HG02588 (cell line): ENCODE results near the gene UPK3B.
"Not testable (repeated sequence)": the region's sequence is repeated elsewhere in the genome, so short reads cannot be mapped to it uniquely, and the experiment has no call there.

Source experiments
- ATAC-seq: cut with Tn5 transposase; IDR thresholded peaks from one replicate; pipeline ENCODE4 v1.9.1; 2021; ENCODE audit warnings: mild to moderate bottlenecking, moderate library complexity; ENCODE audit not compliant: unreplicated experiment

Gene UPK3B

GRCh38 chr7:76509931-76510877 is at the start of gene UPK3B:
UPK3B (plus strand) TSS chr7:76510552; CDS start chr7:76510653, 101 bp downstream.
- no peak for ATAC-seq

- ATAC-seq = not testable (repeated sequence)
These were observed 49.6 kb upstream of the UPK3B start for GRCh38 chr7:76460767-76461166.

- peak; percentile 96 for ATAC-seq
These were observed 48.8 kb upstream of the UPK3B start, which contains the start of gene DTX2 for GRCh38 chr7:76461464-76462101. DTX2 (plus strand) TSS chr7:76461709; CDS start chr7:76480510, 18,801 bp downstream.

- ATAC-seq = peak; percentile 2
These were observed 48.0 kb upstream of the UPK3B start for GRCh38 chr7:76462271-76462882.

GRCh38 chr7:76464959-76465358 is 45.4 kb upstream of the UPK3B start:
- ATAC-seq = not testable (repeated sequence)

GRCh38 chr7:76465950-76466349 is 44.4 kb upstream of the UPK3B start:
- not testable (repeated sequence) for ATAC-seq

GRCh38 chr7:76467743-76468404 is 42.5 kb upstream of the UPK3B start:
- ATAC-seq = not testable (repeated sequence)

GRCh38 chr7:76471556-76472221 is 38.7 kb upstream of the UPK3B start:
- not testable (repeated sequence) for ATAC-seq

- not testable (repeated sequence) for ATAC-seq
These were observed 37.3 kb upstream of the UPK3B start for GRCh38 chr7:76473097-76473496.

- ATAC-seq = not testable (repeated sequence)
These were observed 34.1 kb upstream of the UPK3B start for GRCh38 chr7:76476280-76476679.

- not testable (repeated sequence) for ATAC-seq
These were observed 33.4 kb upstream of the UPK3B start for GRCh38 chr7:76476742-76477474.

GRCh38 chr7:76479628-76480027 is 30.7 kb upstream of the UPK3B start:
- ATAC-seq = not testable (repeated sequence)

- ATAC-seq = not testable (repeated sequence)
These were observed 29.7 kb upstream of the UPK3B start for GRCh38 chr7:76480403-76481253.

GRCh38 chr7:76482660-76483059 is 27.7 kb upstream of the UPK3B start:
- ATAC-seq = not testable (repeated sequence)

- not testable (repeated sequence) for ATAC-seq
These were observed 27.3 kb upstream of the UPK3B start for GRCh38 chr7:76483081-76483480.

- ATAC-seq = not testable (repeated sequence)
These were observed 25.9 kb upstream of the UPK3B start for GRCh38 chr7:76484456-76484855.

GRCh38 chr7:76485822-76486610 is 24.3 kb upstream of the UPK3B start:
- peak; percentile 5 for ATAC-seq

- ATAC-seq = peak; percentile 97
These were observed 23.7 kb upstream of the UPK3B start for GRCh38 chr7:76486618-76487017.
